ENCODE measurements around the gene MPZL2.

DNA sequence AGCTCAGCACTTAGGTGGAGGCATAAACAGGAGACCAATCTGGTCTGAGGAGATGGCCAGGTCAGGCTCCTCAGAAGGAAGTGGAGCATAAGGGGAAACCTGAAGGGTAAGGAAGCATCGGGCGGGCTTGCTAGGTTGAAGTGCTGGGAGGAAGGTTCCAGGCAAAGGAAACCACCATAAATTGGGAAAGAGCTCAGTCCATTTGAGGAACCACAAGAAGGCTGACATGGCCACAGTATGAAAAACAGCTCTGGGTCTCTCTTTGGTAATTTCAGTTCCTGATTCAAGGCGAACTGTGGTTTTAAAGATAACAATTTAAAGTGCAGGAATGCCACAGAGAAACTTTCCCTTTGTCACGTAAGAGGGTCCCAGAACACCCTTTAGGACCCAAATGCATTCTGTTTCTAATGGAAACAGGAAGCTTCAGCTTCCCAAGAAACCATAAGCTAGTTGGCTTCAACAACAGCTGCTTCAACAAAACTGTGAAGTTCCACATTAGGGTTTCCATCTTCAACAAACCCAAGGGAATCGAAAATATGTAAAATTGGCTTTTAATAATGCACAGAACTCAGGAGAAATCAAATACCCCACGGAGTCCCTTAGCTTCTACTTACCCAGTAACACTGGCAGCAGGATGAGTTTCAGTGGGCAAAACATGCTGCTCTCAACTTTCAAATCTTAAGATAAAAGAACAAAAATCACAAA, 49.7 kb downstream of the MPZL2 start:
- no peak for TF ChIP-seq EZH2 (IDR thresholded peaks at IDR 0.05; ENCODE audit: low read length, unreplicated experiment)
- TF ChIP-seq, protein P1, sequence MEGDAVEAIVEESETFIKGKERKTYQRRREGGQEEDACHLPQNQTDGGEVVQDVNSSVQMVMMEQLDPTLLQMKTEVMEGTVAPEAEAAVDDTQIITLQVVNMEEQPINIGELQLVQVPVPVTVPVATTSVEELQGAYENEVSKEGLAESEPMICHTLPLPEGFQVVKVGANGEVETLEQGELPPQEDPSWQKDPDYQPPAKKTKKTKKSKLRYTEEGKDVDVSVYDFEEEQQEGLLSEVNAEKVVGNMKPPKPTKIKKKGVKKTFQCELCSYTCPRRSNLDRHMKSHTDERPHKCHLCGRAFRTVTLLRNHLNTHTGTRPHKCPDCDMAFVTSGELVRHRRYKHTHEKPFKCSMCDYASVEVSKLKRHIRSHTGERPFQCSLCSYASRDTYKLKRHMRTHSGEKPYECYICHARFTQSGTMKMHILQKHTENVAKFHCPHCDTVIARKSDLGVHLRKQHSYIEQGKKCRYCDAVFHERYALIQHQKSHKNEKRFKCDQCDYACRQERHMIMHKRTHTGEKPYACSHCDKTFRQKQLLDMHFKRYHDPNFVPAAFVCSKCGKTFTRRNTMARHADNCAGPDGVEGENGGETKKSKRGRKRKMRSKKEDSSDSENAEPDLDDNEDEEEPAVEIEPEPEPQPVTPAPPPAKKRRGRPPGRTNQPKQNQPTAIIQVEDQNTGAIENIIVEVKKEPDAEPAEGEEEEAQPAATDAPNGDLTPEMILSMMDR (conservative IDR thresholded peaks at IDR 0.05; ENCODE audit: low read depth, low read length) = no peak
- no peak for TF ChIP-seq EZH2phosphoT487 (IDR thresholded peaks at IDR 0.05; ENCODE audit: borderline replicate concordance, low read length)
